Thoracic aorta (tissue), 2 donors: ENCODE measurements around the gene HINT1. TPM values are rescaled to one million over a fixed set of nuclear protein-coding genes. Genes with fewer than 3 reads are reported as not detected.

Experiments
- ATAC-seq: fragments of 150-250 bp; one replicate; pipeline ENCODE4 v1.8.0; 2017; ENCODE audit warnings: low read depth; ENCODE audit not compliant: insufficient number of reproducible peaks, low FRiP score
- DNase-seq: peaks from one replicate; pipeline ENCODE4 v3.0.0-alpha.2; 2020; ENCODE audit warnings: low spot score
- H3K27ac ChIP-seq, 2 donors: fragments of 200-600 bp; sonication (generic); 1 replicate in 1 of 2; 2 replicates in 1 of 2; pipeline ENCODE4 v1.5.1; 2016; ENCODE audit warnings: mild to moderate bottlenecking in 2 of 2, moderate library complexity in 2 of 2
- H3K27me3 ChIP-seq: fragments of 200-600 bp; sonication (generic); replicated peaks from 2 replicates; pipeline ENCODE4 v1.6.0; 2016; ENCODE audit warnings: mild to moderate bottlenecking; ENCODE audit not compliant: insufficient read depth
- H3K36me3 ChIP-seq: fragments of 200-600 bp; sonication (generic); one replicate; pipeline ENCODE4 v1.5.1; 2016
- H3K4me1 ChIP-seq, 2 donors: fragments of 200-600 bp; sonication (generic); 1 replicate in 1 of 2; 2 replicates in 1 of 2; pipeline versions ENCODE4 v1.5.1 to v1.6.0; 2016; ENCODE audit warnings: low read depth in 2 of 2, mild to moderate bottlenecking in 1 of 2; ENCODE audit not compliant: control insufficient read depth in 1 of 2
- H3K4me3 ChIP-seq: fragments of 200-600 bp; sonication (generic); 2 replicates; pipeline ENCODE4 v1.5.1; 2016; ENCODE audit warnings: mild to moderate bottlenecking
- H3K9me3 ChIP-seq: fragments of 200-600 bp; sonication (generic); 2 replicates; pipeline ENCODE4 v1.5.1; 2016
- CTCF ChIP-seq: fragments of 200-600 bp; sonication (generic); IDR thresholded peaks from one replicate; pipeline ENCODE4 v1.5.1; 2019; ENCODE audit warnings: antibody characterized with exemption
- total RNA-seq, 2 donors: library from RNA; depleted of rRNA; stranded (reverse); fragments of >200 nt; gene quantifications; one replicate each; pipeline versions ENCODE4 v1.1.0 to v1.2.3, GENCODE V29; 2016

The HINT1 gene
- total RNA-seq, 2 donors from 2014 or later = 116 to 167 TPM

GRCh38 chr5:131151216-131151615 is 13.8 kb downstream of the HINT1 start:
- no peak for TF ChIP-seq CTCF
- H3K36me3 ChIP-seq = no peaks in the 10 kb centered on the region
- DNase-seq = no peak
- no peak overlapping the region for H3K27ac ChIP-seq
- H3K4me3 ChIP-seq = no peak overlapping the region
- no peaks in the 10 kb centered on the region for H3K27me3 ChIP-seq
- no peaks in the 10 kb centered on the region for H3K9me3 ChIP-seq
- H3K4me1 ChIP-seq = no peaks in the 10 kb centered on the region
- ATAC-seq = no peak

GRCh38 chr5:131150408-131150807 is 14.6 kb downstream of the HINT1 start:
- Histone ChIP-seq H3K9me3 (no peaks in the 10 kb centered on the region), H3K36me3 (no peaks in the 10 kb centered on the region), H3K27ac (no peak overlapping the region), H3K27me3 (no peaks in the 10 kb centered on the region), H3K4me3 (no peak overlapping the region), H3K4me1 (no peaks in the 10 kb centered on the region)
- ATAC-seq (no peak), DNase-seq (no peak)
- TF ChIP-seq CTCF = no peak

- Histone ChIP-seq H3K4me1 (no peaks in the 10 kb centered on the region), H3K36me3 (no peaks in the 10 kb centered on the region), H3K27me3 (no peaks in the 10 kb centered on the region), H3K27ac (no peak overlapping the region), H3K4me3 (no peak overlapping the region), H3K9me3 (no peaks in the 10 kb centered on the region)
- ATAC-seq = no peak
- DNase-seq = no peak
- no peak for TF ChIP-seq CTCF
These were observed 16.2 kb downstream of the HINT1 start for GRCh38 chr5:131148835-131149234.

GRCh38 chr5:131147258-131147657 is 17.8 kb downstream of the HINT1 start:
- Histone ChIP-seq H3K4me3 (no peak overlapping the region), H3K27me3 (no peaks in the 10 kb centered on the region), H3K9me3 (no peaks in the 10 kb centered on the region), H3K36me3 (no peaks in the 10 kb centered on the region), H3K4me1 (no peaks in the 10 kb centered on the region), H3K27ac (no peak overlapping the region)
- ATAC-seq (no peak), DNase-seq (no peak)
- no peak for TF ChIP-seq CTCF

- Histone ChIP-seq H3K4me3 (no peak overlapping the region), H3K9me3 (no peaks in the 10 kb centered on the region), H3K27ac (no peak overlapping the region), H3K36me3 (no peaks in the 10 kb centered on the region), H3K27me3 (no peaks in the 10 kb centered on the region), H3K4me1 (no peaks in the 10 kb centered on the region)
- DNase-seq = no peak
- no peak for ATAC-seq
- no peak for TF ChIP-seq CTCF
These were observed 22.0 kb downstream of the HINT1 start for GRCh38 chr5:131142970-131143617.
